Lower leg skin (tissue), 3 donors: Measurements from ENCODE around the gene BPIFB3.

Experiments
- CTCF ChIP-seq, 3 donors: fragments of 450-650 bp; IDR thresholded peaks; one replicate each; pipeline ENCODE4 v1.5.1; 2016; ENCODE audit warnings: antibody characterized with exemption in 3 of 3, mild to moderate bottlenecking in 3 of 3, moderate library complexity in 2 of 3
- POLR2A ChIP-seq, 2 donors: fragments of 450-650 bp; IDR thresholded peaks; one replicate each; pipeline ENCODE4 v1.6.1; 2016 to 2017; ENCODE audit warnings: antibody characterized with exemption in 2 of 2, mild to moderate bottlenecking in 1 of 2, moderate library complexity in 1 of 2

- TF ChIP-seq CTCF (IDR thresholded peaks at IDR 0.05), result no peak
- no peak for TF ChIP-seq POLR2A (IDR thresholded peaks at IDR 0.05)
Measured at GRCh38 chr20:33033381-33033780, 20.3 kb upstream of the BPIFB3 start.
